ENCODE data around the gene ESR1. TPM values are rescaled to one million over a fixed set of nuclear protein-coding genes. Genes with fewer than 3 reads are reported as not detected.

ESR1 gene
- total and polyA plus RNA-seq, 4 experiments from 2014 or later = 0.67 to 6.8 (median 2.4) TPM

- H3K4me1 Mint-ChIP-seq = peaks cover 0 to 1% (median 0%) of the 10 kb centered on the region in 4 donors
- H3K4me3 Mint-ChIP-seq = no peak overlapping the region
- no peaks in the 10 kb centered on the region for H3K27me3 Mint-ChIP-seq
- no peaks in the 10 kb centered on the region for H3K36me3 Mint-ChIP-seq
- no peaks in the 10 kb centered on the region for H3K9me3 Mint-ChIP-seq
- Histone ChIP-seq H3K36me3 (ENCODE audit: insufficient read depth, low read length) (no peaks in the 10 kb centered on the region), H3K9me3 (ENCODE audit: control insufficient read depth in 1 of 2, low read length in 2 of 2) (no peaks in the 10 kb centered on the region), H3K27me3 (ENCODE audit: insufficient read depth, low read length) (no peaks in the 10 kb centered on the region), H3K27ac (ENCODE audit: low read depth, low read length) (no peak overlapping the region), H3K4me3 (ENCODE audit: low read length in 2 of 2) (no peak overlapping the region), H3K4me1 (ENCODE audit: insufficient read depth, low read length) (no peaks in the 10 kb centered on the region)
- CTCF ChIA-PET (ENCODE audit: partially characterized antibody) = no interaction called here
- intact Hi-C loops (cut with micrococcal nuclease) = no loop called here
- H3K27ac Mint-ChIP-seq = no peak overlapping the region
- POLR2A ChIA-PET (ENCODE audit: partially characterized antibody) = no interaction called here
- DNase-seq = no peak
These were observed 194.8 kb downstream of the ESR1 start for GRCh38 chr6:152002306-152002705.

GRCh38 chr6:152004036-152004566 is 196.6 kb downstream of the ESR1 start:
- Mint-ChIP-seq H3K27ac (no peak overlapping the region), H3K4me3 (no peak overlapping the region), H3K36me3 (no peaks in the 10 kb centered on the region), H3K9me3 (no peaks in the 10 kb centered on the region), H3K4me1 (peaks cover 0 to 4% (median 0%) of the 10 kb centered on the region in 4 donors), H3K27me3 (no peaks in the 10 kb centered on the region)
- DNase-seq = no peak
- ChIA-PET POLR2A (ENCODE audit: partially characterized antibody) (no interaction called here), CTCF (ENCODE audit: partially characterized antibody) (no interaction called here)
- no peak overlapping the region for H3K27ac ChIP-seq (ENCODE audit: low read depth, low read length)
- H3K4me3 ChIP-seq (ENCODE audit: low read length in 2 of 2) = no peak overlapping the region
- H3K4me1 ChIP-seq (ENCODE audit: insufficient read depth, low read length) = no peaks in the 10 kb centered on the region
- no peaks in the 10 kb centered on the region for H3K27me3 ChIP-seq (ENCODE audit: insufficient read depth, low read length)
- no peaks in the 10 kb centered on the region for H3K36me3 ChIP-seq (ENCODE audit: insufficient read depth, low read length)
- intact Hi-C loops (cut with micrococcal nuclease) = no loop called here
- no peaks in the 10 kb centered on the region for H3K9me3 ChIP-seq (ENCODE audit: control insufficient read depth in 1 of 2, low read length in 2 of 2)

GRCh38 chr6:152004896-152005295 is 197.4 kb downstream of the ESR1 start:
- CTCF ChIA-PET (ENCODE audit: partially characterized antibody) = no interaction called here
- intact Hi-C loops (cut with micrococcal nuclease) = no loop called here
- DNase-seq = no peak
- Mint-ChIP-seq H3K4me1 (peaks cover 0 to 4% (median 0%) of the 10 kb centered on the region in 4 donors), H3K27ac (no peak overlapping the region), H3K27me3 (no peaks in the 10 kb centered on the region), H3K4me3 (no peak overlapping the region), H3K9me3 (no peaks in the 10 kb centered on the region), H3K36me3 (no peaks in the 10 kb centered on the region)
- H3K9me3 ChIP-seq (ENCODE audit: control insufficient read depth in 1 of 2, low read length in 2 of 2) = no peaks in the 10 kb centered on the region
- no peaks in the 10 kb centered on the region for H3K36me3 ChIP-seq (ENCODE audit: insufficient read depth, low read length)
- no peaks in the 10 kb centered on the region for H3K4me1 ChIP-seq (ENCODE audit: insufficient read depth, low read length)
- no peak overlapping the region for H3K27ac ChIP-seq (ENCODE audit: low read depth, low read length)
- POLR2A ChIA-PET (ENCODE audit: partially characterized antibody) = no interaction called here
- H3K4me3 ChIP-seq (ENCODE audit: low read length in 2 of 2) = no peak overlapping the region
- no peaks in the 10 kb centered on the region for H3K27me3 ChIP-seq (ENCODE audit: insufficient read depth, low read length)

GRCh38 chr6:152008779-152009178 is 201.3 kb downstream of the ESR1 start:
- ChIA-PET CTCF (ENCODE audit: partially characterized antibody) (no interaction called here), POLR2A (ENCODE audit: partially characterized antibody) (no interaction called here)
- Histone ChIP-seq H3K4me3 (ENCODE audit: low read length in 2 of 2) (no peak overlapping the region), H3K27ac (ENCODE audit: low read depth, low read length) (no peak overlapping the region), H3K9me3 (ENCODE audit: control insufficient read depth in 1 of 2, low read length in 2 of 2) (no peaks in the 10 kb centered on the region), H3K4me1 (ENCODE audit: insufficient read depth, low read length) (no peaks in the 10 kb centered on the region), H3K36me3 (ENCODE audit: insufficient read depth, low read length) (no peaks in the 10 kb centered on the region), H3K27me3 (ENCODE audit: insufficient read depth, low read length) (no peaks in the 10 kb centered on the region)
- Mint-ChIP-seq H3K36me3 (no peaks in the 10 kb centered on the region), H3K27ac (no peak overlapping the region), H3K9me3 (no peaks in the 10 kb centered on the region), H3K27me3 (peaks cover 0 to 2% of the 10 kb centered on the region in 2 donors), H3K4me3 (no peak overlapping the region), H3K4me1 (peaks cover 0 to 4% (median 0%) of the 10 kb centered on the region in 4 donors)
- intact Hi-C loops (cut with micrococcal nuclease) = no loop called here
- DNase-seq = no peak

- Histone ChIP-seq H3K4me1 (ENCODE audit: insufficient read depth, low read length) (no peaks in the 10 kb centered on the region), H3K27ac (ENCODE audit: low read depth, low read length) (no peak overlapping the region), H3K4me3 (ENCODE audit: low read length in 2 of 2) (no peak overlapping the region), H3K9me3 (ENCODE audit: control insufficient read depth in 1 of 2, low read length in 2 of 2) (no peaks in the 10 kb centered on the region), H3K36me3 (ENCODE audit: insufficient read depth, low read length) (no peaks in the 10 kb centered on the region), H3K27me3 (ENCODE audit: insufficient read depth, low read length) (no peaks in the 10 kb centered on the region)
- POLR2A ChIA-PET (ENCODE audit: partially characterized antibody) = no interaction called here
- Mint-ChIP-seq H3K4me3 (no peak overlapping the region), H3K27me3 (peaks cover 0 to 4% of the 10 kb centered on the region in 2 donors), H3K9me3 (peaks cover 0 to 5% (median 0%) of the 10 kb centered on the region in 8 donors), H3K36me3 (no peaks in the 10 kb centered on the region), H3K4me1 (peaks cover 0 to 2% (median 0%) of the 10 kb centered on the region in 4 donors), H3K27ac (no peak overlapping the region)
- CTCF ChIA-PET (ENCODE audit: partially characterized antibody) = no interaction called here
- intact Hi-C loops (cut with micrococcal nuclease) = no loop called here
- DNase-seq = no peak
These were observed 204.7 kb downstream of the ESR1 start for GRCh38 chr6:152012227-152012626.

- Mint-ChIP-seq H3K4me1 (no peaks in the 10 kb centered on the region), H3K9me3 (peaks cover 0 to 15% (median 7%) of the 10 kb centered on the region in 8 donors), H3K27ac (no peak overlapping the region), H3K36me3 (peaks cover 0 to 14% of the 10 kb centered on the region in 2 donors), H3K27me3 (peaks cover 0 to 2% of the 10 kb centered on the region in 2 donors), H3K4me3 (no peak overlapping the region)
- ChIA-PET CTCF (ENCODE audit: partially characterized antibody) (no interaction called here), POLR2A (ENCODE audit: partially characterized antibody) (no interaction called here)
- DNase-seq = no peak
- Histone ChIP-seq H3K9me3 (ENCODE audit: control insufficient read depth in 1 of 2, low read length in 2 of 2) (no peaks in the 10 kb centered on the region), H3K36me3 (ENCODE audit: insufficient read depth, low read length) (no peaks in the 10 kb centered on the region), H3K27me3 (ENCODE audit: insufficient read depth, low read length) (no peaks in the 10 kb centered on the region), H3K4me1 (ENCODE audit: insufficient read depth, low read length) (no peaks in the 10 kb centered on the region), H3K27ac (ENCODE audit: low read depth, low read length) (no peak overlapping the region), H3K4me3 (ENCODE audit: low read length in 2 of 2) (no peak overlapping the region)
- intact Hi-C loops (cut with micrococcal nuclease) = no loop called here
These were observed 211.4 kb downstream of the ESR1 start for GRCh38 chr6:152018876-152019275.

GRCh38 chr6:152022303-152022702 is 214.8 kb downstream of the ESR1 start:
- peak overlapping the region in 2 of 7 donors; percentile 36 to 61 for H3K27ac Mint-ChIP-seq

More at GRCh38 chr6:152022303-152022702, 214.8 kb downstream of the ESR1 start:
- intact Hi-C loops (cut with micrococcal nuclease) = no loop called here
- Mint-ChIP-seq H3K36me3 (peaks cover 0 to 17% of the 10 kb centered on the region in 2 donors), H3K27me3 (no peaks in the 10 kb centered on the region), H3K4me1 (peaks cover 0 to 11% (median 4%) of the 10 kb centered on the region in 4 donors), H3K4me3 (no peak overlapping the region), H3K9me3 (peaks cover 0 to 13% (median 6%) of the 10 kb centered on the region in 8 donors)
- POLR2A ChIA-PET (ENCODE audit: partially characterized antibody) = no interaction called here
- peaks cover 10% of the 10 kb centered on the region for H3K4me1 ChIP-seq (ENCODE audit: insufficient read depth, low read length)
- H3K27ac ChIP-seq (ENCODE audit: low read depth, low read length) = no peak overlapping the region
- H3K27me3 ChIP-seq (ENCODE audit: insufficient read depth, low read length) = no peaks in the 10 kb centered on the region
- DNase-seq = no peak
- H3K9me3 ChIP-seq (ENCODE audit: control insufficient read depth in 1 of 2, low read length in 2 of 2) = no peaks in the 10 kb centered on the region
- CTCF ChIA-PET (ENCODE audit: partially characterized antibody) = no interaction called here
- H3K36me3 ChIP-seq (ENCODE audit: insufficient read depth, low read length) = no peaks in the 10 kb centered on the region
- no peak overlapping the region for H3K4me3 ChIP-seq (ENCODE audit: low read length in 2 of 2)
